WTC11 (cell line): Measurements from ENCODE around the gene MTCL1. TPM values are rescaled to one million over a fixed set of nuclear protein-coding genes. Genes with fewer than 3 reads are reported as not detected.

Experiments
- ATAC-seq: fragments of 200-7000 bp; cut with Tn5 transposase; 2 replicates; pipeline ENCODE4 v1.10.0; 2021; ENCODE audit warnings: mild to moderate bottlenecking, moderate library complexity
- CTCF ChIA-PET: fragments of 300-600 bp; sonication (Branson Sonifier 250); formaldehyde crosslinking; loops from one replicate; lab custom pipeline; 2021; ENCODE audit warnings: antibody characterized with exemption; lab: Charles Lee
- POLR2A ChIA-PET: fragments of 350-600 bp; sonication (Branson Sonifier 250); formaldehyde crosslinking; loops from one replicate; lab custom pipeline; 2021; ENCODE audit warnings: antibody characterized with exemption; lab: Charles Lee
- DNase-seq: peaks from one replicate; pipeline ENCODE4 v3.0.0; 2021; ENCODE audit warnings: low spot score
- H3K27ac Mint-ChIP-seq: 2 replicates; pipeline ENCODE4 v1.8.0; 2021; ENCODE audit warnings: mixed read lengths
- H3K27me3 Mint-ChIP-seq: 2 replicates; pipeline ENCODE4 v1.8.0; 2021; ENCODE audit warnings: low read depth, mild to moderate bottlenecking, moderate library complexity, mixed read lengths
- H3K36me3 Mint-ChIP-seq: 2 replicates; pipeline ENCODE4 v1.8.0; 2021; ENCODE audit warnings: mixed read lengths
- H3K4me1 Mint-ChIP-seq: 2 replicates; pipeline ENCODE4 v1.8.0; 2022; ENCODE audit warnings: mixed read lengths
- H3K4me3 Mint-ChIP-seq: 2 replicates; pipeline ENCODE4 v1.8.0; 2021; ENCODE audit warnings: mild to moderate bottlenecking, moderate library complexity, mixed read lengths
- H3K9me3 Mint-ChIP-seq: 2 replicates; pipeline ENCODE4 v1.8.0; 2021; ENCODE audit warnings: mixed read lengths
- CDX4 ChIP-seq: fragments of 250-450 bp; sonication (Bioruptor Pico); IDR thresholded peaks from 2 replicates; pipeline ENCODE4 v1.9.0; 2021; ENCODE audit warnings: moderate library complexity, mild to moderate bottlenecking, inconsistent platforms, borderline replicate concordance
- E2F1 ChIP-seq: sonication (generic); formaldehyde crosslinking; IDR thresholded peaks from 2 replicates; pipeline ENCODE4 v1.8.0; 2022; ENCODE audit warnings: mild to moderate bottlenecking, missing genetic modification reagents
- EMX1 ChIP-seq: fragments of 250-450 bp; sonication (Bioruptor Pico); IDR thresholded peaks from 2 replicates; pipeline ENCODE4 v1.8.0; 2021; ENCODE audit warnings: mild to moderate bottlenecking
- ERG ChIP-seq: fragments of 250-450 bp; sonication (Bioruptor Pico); IDR thresholded peaks from 2 replicates; pipeline ENCODE4 v1.8.0; 2021; ENCODE audit warnings: mild to moderate bottlenecking
- FOXJ3 ChIP-seq: sonication (generic); formaldehyde crosslinking; IDR thresholded peaks from 2 replicates; pipeline ENCODE4 v1.9.0; 2021; ENCODE audit warnings: missing genetic modification reagents, mild to moderate bottlenecking, borderline replicate concordance
- GRHL2 ChIP-seq: fragments of 250-450 bp; sonication (Bioruptor Pico); IDR thresholded peaks from 2 replicates; pipeline ENCODE4 v1.8.0; 2022; ENCODE audit warnings: mild to moderate bottlenecking, moderate library complexity; ENCODE audit not compliant: insufficient replicate concordance, severe bottlenecking
- HMGA2 ChIP-seq: fragments of 250-450 bp; sonication (Bioruptor Pico); IDR thresholded peaks from 2 replicates; pipeline ENCODE4 v1.4.0; 2021; ENCODE audit warnings: mild to moderate bottlenecking, moderate library complexity
- MXD4 ChIP-seq: fragments of 250-450 bp; sonication (Bioruptor Pico); IDR thresholded peaks from 2 replicates; pipeline ENCODE4 v1.8.0; 2021; ENCODE audit warnings: mild to moderate bottlenecking, moderate library complexity, borderline replicate concordance
- NR2C2 ChIP-seq: sonication (generic); formaldehyde crosslinking; IDR thresholded peaks from 2 replicates; pipeline ENCODE4 v1.8.0; 2022; ENCODE audit warnings: mild to moderate bottlenecking, missing genetic modification reagents
- NR3C1 ChIP-seq: sonication (generic); formaldehyde crosslinking; conservative IDR thresholded peaks from 2 replicates; pipeline ENCODE4 v1.8.1; 2023; ENCODE audit warnings: low read depth, mild to moderate bottlenecking, missing genetic modification reagents
- OVOL2 ChIP-seq: fragments of 250-450 bp; sonication (Bioruptor Pico); IDR thresholded peaks from 2 replicates; pipeline ENCODE4 v1.9.0; 2021; ENCODE audit warnings: mild to moderate bottlenecking, borderline replicate concordance
- PREB ChIP-seq: sonication (generic); formaldehyde crosslinking; IDR thresholded peaks from 2 replicates; pipeline ENCODE4 v1.8.1; 2022; ENCODE audit warnings: mild to moderate bottlenecking, missing genetic modification reagents, moderate library complexity, borderline replicate concordance
- SMAD4 ChIP-seq: sonication (generic); formaldehyde crosslinking; IDR thresholded peaks from 2 replicates; pipeline ENCODE4 v1.8.0; 2022; ENCODE audit warnings: mild to moderate bottlenecking, missing genetic modification reagents
- SP1 ChIP-seq: sonication (generic); formaldehyde crosslinking; conservative IDR thresholded peaks from 2 replicates; pipeline ENCODE4 v1.8.1; 2022; ENCODE audit warnings: missing genetic modification reagents
- TEAD4 ChIP-seq: sonication (generic); formaldehyde crosslinking; IDR thresholded peaks from 2 replicates; pipeline ENCODE4 v1.8.0; 2022; ENCODE audit warnings: mild to moderate bottlenecking, missing genetic modification reagents
- ZBTB21 ChIP-seq: sonication (generic); formaldehyde crosslinking; IDR thresholded peaks from 2 replicates; pipeline ENCODE4 v1.8.1; 2023; ENCODE audit warnings: mild to moderate bottlenecking, missing genetic modification reagents, borderline replicate concordance
- ZNF232 ChIP-seq: sonication (generic); formaldehyde crosslinking; IDR thresholded peaks from 2 replicates; pipeline ENCODE4 v1.8.0; 2022; ENCODE audit warnings: mild to moderate bottlenecking, missing genetic modification reagents
- ZNF263 ChIP-seq: sonication (generic); formaldehyde crosslinking; IDR thresholded peaks from 2 replicates; pipeline ENCODE4 v1.8.1; 2022; ENCODE audit warnings: low read depth, mild to moderate bottlenecking, moderate library complexity, missing genetic modification reagents
- ZNF416 ChIP-seq: fragments of 250-450 bp; sonication (Bioruptor Pico); IDR thresholded peaks from 2 replicates; pipeline ENCODE4 v1.9.0; 2021; ENCODE audit warnings: mild to moderate bottlenecking, inconsistent platforms
- total RNA-seq: library from RNA; stranded (reverse); gene quantifications from 3 replicates; pipeline ENCODE4 v1.2.3, GENCODE V29; 2021

MTCL1 gene
- total RNA-seq, 1 experiment from 2014 or later, result 64.3 TPM

GRCh38 chr18:8681196-8681595, 24.2 kb upstream of the MTCL1 start (continued):
- TF ChIP-seq ERG (CRISPR knock-in tag), result no peak
- TF ChIP-seq SP1 (CRISPR knock-in tag), result no peak
- no peak for TF ChIP-seq CDX4
- no peak for TF ChIP-seq TEAD4 (CRISPR knock-in tag)
- no peak for TF ChIP-seq GRHL2 (CRISPR knock-in tag)
- TF ChIP-seq FOXJ3 (CRISPR knock-in tag), result no peak
- TF ChIP-seq, all 79 proteins: peak for 0

- DNase-seq, result no peak
- Mint-ChIP-seq H3K9me3 (no peaks in the 10 kb centered on the region), H3K4me1 (peaks cover 36% of the 10 kb centered on the region), H3K36me3 (no peaks in the 10 kb centered on the region), H3K27me3 (no peaks in the 10 kb centered on the region; the same call in 1 of the 2 replicates), H3K27ac (no peak overlapping the region), H3K4me3 (no peak overlapping the region)
- TF ChIP-seq SMAD4, result no peak
- TF ChIP-seq EMX1 (CRISPR knock-in tag), result no peak
- TF ChIP-seq ZNF232, result no peak
- no peak for TF ChIP-seq SP1 (CRISPR knock-in tag)
- no peak for TF ChIP-seq HMGA2 (CRISPR knock-in tag)
- no peak for TF ChIP-seq MXD4 (CRISPR knock-in tag)
- TF ChIP-seq ZNF263, result no peak
- TF ChIP-seq PREB (CRISPR knock-in tag), result no peak
- TF ChIP-seq FOXJ3 (CRISPR knock-in tag), result no peak
- TF ChIP-seq NR3C1 (CRISPR knock-in tag), result no peak
- no peak for TF ChIP-seq CDX4
- TF ChIP-seq ZNF416 (CRISPR knock-in tag), result no peak
- no peak for TF ChIP-seq NR2C2 (CRISPR knock-in tag)
- no peak for TF ChIP-seq E2F1 (CRISPR knock-in tag)
- no peak for TF ChIP-seq ZBTB21 (CRISPR knock-in tag)
- no peak for TF ChIP-seq OVOL2 (CRISPR knock-in tag)
- ChIA-PET POLR2A (no interaction called here), CTCF (interaction anchor here (4.6 kb wide), 1 partner anchor 12 kb away, joined by 20 read pairs; no protein-coding TSS in a partner anchor)
- ATAC-seq, result no peak
Observed at GRCh38 chr18:8684577-8684976, 20.8 kb upstream of the MTCL1 start.
